Lower leg skin (tissue), 3 donors: ENCODE data around the gene RNH1.

Experiments used
- CTCF ChIP-seq, 3 donors: fragments of 450-650 bp; IDR thresholded peaks; one replicate each; pipeline ENCODE4 v1.5.1; 2016; ENCODE audit warnings: antibody characterized with exemption in 3 of 3, mild to moderate bottlenecking in 3 of 3, moderate library complexity in 2 of 3
- POLR2A ChIP-seq, 2 donors: fragments of 450-650 bp; IDR thresholded peaks; one replicate each; pipeline ENCODE4 v1.6.1; 2016 to 2017; ENCODE audit warnings: antibody characterized with exemption in 2 of 2, mild to moderate bottlenecking in 1 of 2, moderate library complexity in 1 of 2

- no peak for TF ChIP-seq CTCF (IDR thresholded peaks at IDR 0.05)
- no peak for TF ChIP-seq POLR2A (IDR thresholded peaks at IDR 0.05)
Observed at GRCh38 chr11:515131-515530, 8.1 kb upstream of the RNH1 start.
